AG08396 (cell line): ENCODE data around the gene POLR2J2.
"Not testable (repeated sequence)": the region's sequence is repeated elsewhere in the genome, so short reads cannot be mapped to it uniquely, and the experiment has no call there.

Experiments used
- DNase-seq: peaks from one replicate; pipeline ENCODE4 v3.0.0; 2012; ENCODE audit warnings: low spot score, mixed read lengths

Gene POLR2J2

DNA sequence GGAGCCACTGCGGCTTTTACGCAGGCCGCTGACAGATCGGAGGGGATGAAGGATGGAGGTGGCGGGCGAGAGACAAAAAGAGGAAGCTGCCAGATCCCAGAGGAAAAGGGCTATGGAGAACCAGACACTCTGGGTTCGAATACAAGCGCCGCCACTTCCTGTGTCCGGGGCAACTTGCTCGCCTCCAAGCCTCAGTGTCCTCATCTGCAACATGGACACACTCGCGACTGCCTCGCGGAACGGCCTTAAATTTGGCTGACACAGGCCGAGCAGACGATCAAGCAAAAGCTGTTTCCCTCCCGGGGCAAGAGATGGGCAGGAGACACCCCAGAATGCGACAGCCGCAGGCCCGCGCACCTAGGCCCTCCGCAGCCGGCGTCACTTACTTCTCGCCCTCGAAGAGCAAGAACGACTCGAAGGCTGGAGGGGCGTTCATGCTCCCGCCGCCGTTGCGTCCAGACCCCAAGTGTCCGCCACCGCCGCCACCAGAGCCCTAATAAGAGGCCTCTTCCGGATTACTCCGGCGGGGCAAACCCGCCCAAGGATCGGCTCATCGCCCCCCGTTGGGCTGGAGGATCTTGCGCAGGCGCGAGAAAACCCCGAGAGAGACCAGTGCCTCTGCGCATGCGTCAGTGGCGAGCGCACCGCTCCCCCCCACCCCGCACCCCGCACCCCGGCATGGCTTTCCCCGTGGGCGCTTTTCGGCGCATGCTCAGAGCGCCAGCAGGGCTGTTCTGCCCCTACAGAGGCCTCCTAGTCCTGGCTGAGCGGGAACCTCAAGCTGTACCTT lies at the start of gene POLR2J2:
Gene POLR2J2 (minus strand): TSS at position 498 of the 790 bp plus-strand sequence. CDS start 62 bp downstream, at position 436.
- not testable (repeated sequence) for DNase-seq

GRCh38 chr7:102718491-102718890 lies 47.0 kb upstream of the POLR2J2 start:
- DNase-seq = not testable (repeated sequence)

DNA sequence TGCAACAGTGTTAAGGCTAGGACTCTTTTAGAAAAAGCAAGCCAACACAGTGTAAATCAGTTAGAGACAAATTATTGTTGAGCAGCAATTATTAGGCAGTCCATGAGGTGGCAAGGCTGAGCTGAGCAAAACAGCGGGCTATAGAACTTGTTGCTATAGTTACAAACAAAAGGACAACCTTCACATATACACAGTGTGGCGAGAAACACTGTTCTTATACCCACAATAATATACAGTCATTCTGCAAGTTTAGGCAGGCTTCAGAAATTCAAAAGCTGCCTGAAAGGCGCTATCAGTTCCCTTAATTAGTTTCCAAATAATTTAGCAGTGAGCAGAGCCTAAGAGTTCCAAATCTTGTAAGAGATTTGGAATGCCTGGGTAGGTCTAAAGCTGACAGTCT lies 44.3 kb upstream of the POLR2J2 start:
- DNase-seq = not testable (repeated sequence)

DNA sequence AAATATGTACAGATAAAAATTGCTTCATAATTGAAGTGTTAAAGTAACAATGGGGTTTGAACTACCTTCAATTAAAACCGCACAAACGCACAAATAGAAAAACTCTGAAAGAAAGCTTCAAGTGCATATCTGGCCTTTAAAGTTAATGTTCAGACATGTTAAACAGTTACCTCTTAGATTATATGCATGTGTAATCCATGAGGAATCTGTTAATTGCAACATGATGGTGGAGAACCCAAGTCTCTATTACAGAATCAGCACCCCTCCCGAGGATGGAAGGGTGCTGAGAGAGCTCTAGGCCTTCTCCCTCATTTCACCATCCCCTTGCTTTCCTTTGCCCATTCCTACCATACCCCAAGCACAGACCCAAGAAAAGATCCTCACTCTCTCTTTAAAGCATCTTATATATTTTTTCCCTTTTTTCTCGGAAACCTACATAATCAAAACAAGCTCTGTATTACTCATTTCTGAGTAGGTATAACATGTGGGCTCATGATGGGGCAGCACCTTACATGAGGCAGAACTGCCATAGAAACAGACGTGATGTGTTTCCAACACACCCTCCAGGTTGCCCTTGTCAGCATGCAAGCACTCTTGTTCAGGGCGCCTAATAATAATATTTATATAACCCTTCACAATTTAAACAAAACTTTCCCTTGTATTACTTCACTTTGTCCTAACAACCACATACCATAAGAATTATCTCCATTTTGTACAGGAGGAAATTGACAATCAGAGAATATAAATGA lies 43.5 kb upstream of the POLR2J2 start:
- not testable (repeated sequence) for DNase-seq

GRCh38 chr7:102713691-102714080 lies 42.2 kb upstream of the POLR2J2 start:
- DNase-seq = not testable (repeated sequence)

DNA sequence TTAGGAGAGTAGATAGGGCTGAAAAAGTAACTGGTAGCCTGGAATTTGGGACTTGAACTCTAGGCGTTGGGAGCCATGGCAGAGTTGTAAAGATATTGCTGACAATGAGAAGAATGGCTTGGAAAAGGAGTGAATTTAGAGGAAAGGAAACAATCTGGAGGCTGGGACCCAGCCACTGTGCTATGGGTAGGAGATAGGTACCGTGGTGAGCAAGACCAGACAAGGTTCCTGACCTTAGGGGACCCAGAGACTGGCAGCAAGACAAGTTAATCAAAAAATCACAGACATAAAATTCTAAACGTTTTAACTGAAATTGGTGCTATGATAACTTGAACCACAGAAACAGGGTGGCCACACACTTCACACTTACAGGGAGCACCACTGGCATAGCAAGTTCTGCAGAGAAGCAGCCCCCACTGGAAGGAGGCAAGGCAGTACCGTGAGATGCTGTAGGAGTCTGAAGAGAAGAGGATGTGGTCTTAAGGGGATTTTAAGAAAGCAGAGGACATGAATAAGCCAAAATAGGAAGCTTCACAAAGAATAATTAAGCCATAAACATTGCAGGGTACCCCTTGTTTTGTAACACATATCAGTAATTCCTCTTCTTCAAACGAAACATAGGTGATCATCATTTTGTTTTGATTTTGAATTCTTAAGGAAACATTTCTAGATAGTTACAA lies 41.7 kb upstream of the POLR2J2 start:
- DNase-seq = not testable (repeated sequence)

GRCh38 chr7:102698962-102699750 lies 27.7 kb upstream of the POLR2J2 start:
- not testable (repeated sequence) for DNase-seq

GRCh38 chr7:102697642-102698512 lies 26.4 kb upstream of the POLR2J2 start:
- not testable (repeated sequence) for DNase-seq

DNA sequence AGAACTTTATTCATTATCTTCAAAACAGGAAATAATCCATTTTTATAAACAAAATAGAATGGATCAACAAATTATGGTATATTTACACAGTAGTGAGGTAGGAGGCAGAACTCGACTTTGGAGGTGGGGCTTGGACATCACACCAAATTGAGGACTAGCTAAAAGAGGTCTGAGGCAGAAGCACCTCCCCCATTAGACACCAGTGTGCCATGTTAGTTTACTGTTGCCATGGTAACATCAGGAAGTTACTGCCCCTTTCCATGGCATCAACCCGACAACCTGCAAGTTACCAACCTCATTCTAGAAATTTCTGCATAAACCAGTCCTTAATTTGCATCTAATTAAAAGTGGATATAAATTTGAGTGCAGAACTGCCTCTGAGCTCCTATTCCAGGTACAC lies 24.5 kb upstream of the POLR2J2 start:
- not testable (repeated sequence) for DNase-seq

- DNase-seq = not testable (repeated sequence)
Observed at GRCh38 chr7:102695033-102695552, 23.6 kb upstream of the POLR2J2 start.

- DNase-seq = not testable (repeated sequence)
Observed at GRCh38 chr7:102694008-102694407, 22.5 kb upstream of the POLR2J2 start.

DNA sequence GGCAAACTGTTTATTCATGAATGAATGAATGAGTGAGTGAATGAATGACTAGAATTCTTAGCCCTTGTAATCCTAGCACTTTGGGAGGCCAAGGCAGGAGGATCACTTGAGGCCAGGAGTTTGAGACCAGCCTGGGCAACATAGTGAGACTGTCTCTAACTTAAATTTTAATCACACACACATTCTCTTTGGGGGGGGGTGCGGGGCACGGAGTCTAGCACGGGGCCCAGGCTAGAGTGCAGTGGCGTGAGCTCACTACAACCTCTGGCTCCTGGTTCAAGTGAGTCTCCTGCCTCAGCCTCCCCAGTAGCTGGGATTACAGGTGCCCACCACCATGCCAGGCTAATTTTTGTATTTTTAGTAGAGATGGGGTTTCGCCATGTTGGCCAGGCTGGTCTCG lies 19.1 kb upstream of the POLR2J2 start:
- DNase-seq = not testable (repeated sequence)

DNA sequence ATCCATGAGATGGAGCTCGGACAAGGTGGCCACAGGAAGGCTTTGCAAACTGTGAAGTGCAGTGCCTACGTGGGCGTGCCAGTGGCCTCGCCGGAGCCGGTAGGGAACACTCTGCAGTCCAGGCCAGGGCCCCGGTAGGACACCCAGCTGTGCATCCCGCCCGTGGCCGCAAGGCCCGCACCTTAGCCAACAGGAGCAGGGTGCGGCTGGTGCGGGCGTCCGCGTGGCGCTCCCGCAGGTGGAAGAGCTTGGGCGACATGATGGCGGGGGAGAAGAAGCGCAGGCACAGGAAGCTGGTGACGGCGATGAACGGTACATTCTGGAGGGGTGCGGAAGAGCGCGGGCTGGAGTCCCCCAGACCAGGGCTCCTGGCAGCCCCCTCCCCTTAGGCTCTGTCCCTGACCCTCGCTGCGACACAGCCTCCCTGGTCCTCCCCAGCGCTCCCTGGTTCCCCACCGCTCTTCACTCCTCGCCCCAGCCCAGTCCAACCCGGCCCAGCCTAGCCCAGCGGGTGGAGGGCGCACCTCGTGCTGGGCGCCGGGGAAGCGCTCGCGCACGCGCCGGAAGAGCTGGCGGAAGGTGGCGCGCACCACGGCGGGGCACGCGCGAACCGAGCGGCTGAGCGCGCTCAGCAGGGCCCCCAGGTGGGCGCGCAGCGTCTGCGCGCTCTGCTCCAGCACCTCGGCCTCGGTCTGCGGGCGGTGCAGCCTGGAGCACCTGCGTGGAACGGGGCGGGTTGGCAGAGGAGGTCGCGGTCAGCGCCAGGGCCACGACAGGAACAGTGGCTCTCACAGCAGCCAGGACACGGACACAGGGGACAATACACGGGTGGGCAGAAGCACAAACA lies 18.2 kb upstream of the POLR2J2 start:
- not testable (repeated sequence) for DNase-seq

- DNase-seq = not testable (repeated sequence)
Observed at GRCh38 chr7:102688299-102689036, 17.0 kb upstream of the POLR2J2 start.

- DNase-seq = not testable (repeated sequence)
Observed at GRCh38 chr7:102682560-102682959, 11.1 kb upstream of the POLR2J2 start.

DNA sequence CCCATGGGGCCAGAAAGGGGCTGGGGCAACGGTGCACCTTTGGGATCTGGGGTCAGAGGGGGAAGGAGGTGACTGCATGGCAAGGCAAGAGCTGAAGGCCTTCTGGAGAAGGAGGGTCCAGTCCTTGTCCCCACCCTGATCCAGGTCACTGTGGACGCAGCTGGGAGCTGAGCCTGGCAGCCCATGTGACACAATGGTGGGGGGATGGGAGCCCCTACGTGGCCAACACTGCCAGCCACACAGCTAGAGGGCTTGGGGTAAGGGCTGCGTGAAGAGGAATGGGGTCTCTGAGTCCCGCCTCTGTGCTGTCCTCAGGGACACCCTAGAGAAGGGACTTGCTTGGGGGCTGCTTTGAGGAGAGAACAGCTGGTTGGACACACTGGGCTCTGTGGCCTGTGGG lies 9.3 kb upstream of the POLR2J2 start:
- not testable (repeated sequence) for DNase-seq

DNA sequence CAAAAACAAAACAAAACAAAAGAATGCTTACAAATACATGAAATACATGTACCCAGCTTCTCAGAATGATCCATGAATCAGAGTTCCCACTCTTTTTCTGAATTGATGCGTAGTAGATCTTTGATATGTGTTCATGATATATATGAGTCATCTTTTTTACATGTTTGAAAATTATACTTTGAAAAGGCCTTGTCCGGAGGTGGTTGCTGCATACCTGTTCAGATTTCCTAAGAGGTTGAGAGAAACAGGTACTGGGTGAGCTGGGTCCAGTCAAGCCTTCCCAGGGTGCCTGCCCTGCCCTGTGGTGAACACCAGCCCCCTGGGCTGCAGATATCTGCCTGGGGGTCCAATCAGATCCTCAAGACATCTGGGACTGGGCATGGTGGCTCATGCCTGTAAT lies 4.1 kb upstream of the POLR2J2 start:
- not testable (repeated sequence) for DNase-seq

DNA sequence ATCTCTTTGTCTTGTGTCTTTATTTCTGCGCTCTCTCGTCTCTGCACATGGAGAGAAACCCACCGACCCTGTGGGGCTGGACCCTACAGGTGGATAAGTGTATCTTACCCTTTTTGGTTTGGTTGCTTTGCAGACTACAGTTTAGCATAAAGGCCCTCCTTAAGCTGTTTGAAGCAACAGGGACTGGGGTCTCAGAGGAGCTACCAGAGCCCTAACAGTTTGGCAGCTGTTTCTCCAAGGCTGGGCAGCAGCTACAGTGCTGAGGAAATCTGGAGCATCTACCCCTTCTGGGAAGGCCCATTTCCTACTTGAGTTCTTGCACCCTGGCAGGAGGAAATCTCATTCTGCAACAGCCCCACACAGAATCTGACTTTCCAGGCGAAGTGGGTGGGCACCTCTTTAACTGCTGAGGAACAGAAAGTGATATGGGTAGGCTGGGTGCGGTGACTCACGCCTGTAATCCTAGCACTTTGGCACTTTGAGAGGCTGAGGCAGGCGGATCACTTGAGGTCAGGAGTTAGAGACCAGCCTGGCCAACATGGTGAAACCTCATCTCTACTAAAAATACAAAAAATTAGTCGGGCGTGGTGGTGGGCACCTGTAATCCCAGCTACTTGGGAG lies 2.1 kb upstream of the POLR2J2 start:
- DNase-seq = not testable (repeated sequence)
